ENCODE measurements around the gene SH2D1B.

SH2D1B gene

DNA sequence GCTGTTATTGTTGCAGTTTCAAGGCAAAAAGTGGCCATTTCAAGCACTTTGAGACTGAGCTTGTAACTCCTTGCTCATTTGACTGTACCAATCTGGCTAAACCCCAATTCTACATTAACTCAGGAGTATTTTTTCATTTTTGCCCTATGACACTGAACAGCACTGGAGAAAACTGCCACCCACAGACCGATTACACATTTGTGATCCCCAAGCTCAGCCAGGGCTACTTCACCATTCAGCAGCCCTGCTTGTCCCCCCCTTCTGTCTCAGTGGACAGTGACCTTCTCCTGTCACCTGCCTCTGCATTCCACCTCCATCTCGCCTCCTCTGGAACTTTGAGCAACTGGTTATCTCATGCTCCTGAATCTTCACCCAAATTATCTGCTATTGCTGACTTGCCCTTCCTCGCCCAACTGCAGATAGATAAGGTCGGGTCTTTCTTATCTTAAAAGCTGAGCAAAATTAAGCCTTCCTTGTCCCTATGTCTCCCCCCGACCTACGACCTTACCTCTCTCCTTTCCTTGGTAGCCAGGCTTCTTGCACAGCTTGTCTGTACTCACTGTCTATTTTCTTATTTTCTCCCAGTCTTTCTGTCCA, 60.6 kb downstream of the SH2D1B start:
- Histone ChIP-seq H3K4me3 (ENCODE audit: low read length) (no peak overlapping the region), H3K9me3 (ENCODE audit: control insufficient read depth, low read length) (no peaks in the 10 kb centered on the region), H3K27me3 (ENCODE audit: control insufficient read depth, insufficient read depth, low read length) (no peaks in the 10 kb centered on the region), H3K9ac (ENCODE audit: low read length) (no peak overlapping the region), H3K4me1 (ENCODE audit: control insufficient read depth, insufficient read depth, low read length) (peaks cover 18% of the 10 kb centered on the region), H3K36me3 (ENCODE audit: control insufficient read depth, insufficient read depth, low read length) (no peaks in the 10 kb centered on the region)

DNA sequence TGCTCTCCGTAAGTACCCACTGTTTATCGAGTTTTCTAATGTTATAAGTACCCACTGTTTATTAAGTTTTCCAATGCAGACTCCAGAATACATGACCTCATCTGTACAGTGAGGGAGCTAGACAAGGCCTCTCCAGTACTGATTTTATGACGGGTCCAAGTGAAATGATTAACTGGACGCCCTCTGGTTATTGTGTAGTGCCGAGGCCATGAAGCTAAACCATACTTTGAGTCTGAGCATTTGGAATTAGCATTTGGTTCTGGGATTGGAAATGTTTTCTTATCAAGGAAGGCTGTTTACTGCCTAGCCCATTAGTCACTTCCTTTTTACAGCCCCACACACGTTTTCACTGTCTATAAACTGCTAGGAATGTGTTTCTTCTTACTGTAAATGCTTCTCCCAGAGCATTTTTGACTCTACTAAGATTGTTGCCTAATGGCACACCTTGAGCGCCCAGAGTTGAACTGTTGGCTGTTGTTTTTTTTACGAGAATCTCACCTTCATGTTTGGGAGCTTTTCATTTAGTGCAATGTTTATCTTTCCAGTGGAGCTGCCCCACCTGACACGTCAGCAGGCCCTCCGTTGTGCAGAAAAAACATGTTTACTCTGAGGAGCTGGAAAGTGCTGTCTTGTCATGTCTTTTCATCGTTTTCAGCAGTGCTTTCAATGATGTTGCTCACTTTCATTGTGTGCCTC, 62.2 kb downstream of the SH2D1B start:
- peaks cover 18% of the 10 kb centered on the region for H3K4me1 ChIP-seq (ENCODE audit: control insufficient read depth, insufficient read depth, low read length)
- no peaks in the 10 kb centered on the region for H3K27me3 ChIP-seq (ENCODE audit: control insufficient read depth, insufficient read depth, low read length)
- H3K36me3 ChIP-seq (ENCODE audit: control insufficient read depth, insufficient read depth, low read length) = no peaks in the 10 kb centered on the region
- no peaks in the 10 kb centered on the region for H3K9me3 ChIP-seq (ENCODE audit: control insufficient read depth, low read length)
- no peak overlapping the region for H3K9ac ChIP-seq (ENCODE audit: low read length)
- H3K4me3 ChIP-seq (ENCODE audit: low read length) = no peak overlapping the region

DNA sequence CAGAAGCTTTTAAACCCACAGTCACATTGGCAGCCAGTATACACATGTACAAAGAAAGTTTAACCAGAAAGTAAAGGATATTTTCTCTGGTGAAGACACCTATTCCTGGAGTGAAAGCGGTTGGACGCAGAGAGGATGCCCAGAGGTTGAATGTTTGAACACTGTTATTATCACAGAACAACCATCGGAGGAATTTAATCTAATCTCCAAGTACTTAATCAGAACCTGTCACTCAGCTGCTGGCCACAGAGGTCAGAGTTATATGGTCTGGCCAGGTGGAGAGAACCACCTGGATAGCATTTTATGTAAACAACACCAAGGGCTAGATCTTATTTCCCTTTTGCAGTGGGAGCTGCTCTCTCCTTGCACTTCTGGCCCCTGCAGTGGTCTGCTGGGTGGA, 64.7 kb downstream of the SH2D1B start:
- Histone ChIP-seq H3K4me3 (ENCODE audit: low read length) (no peak overlapping the region), H3K9ac (ENCODE audit: low read length) (no peak overlapping the region), H3K36me3 (ENCODE audit: control insufficient read depth, insufficient read depth, low read length) (no peaks in the 10 kb centered on the region), H3K9me3 (ENCODE audit: control insufficient read depth, low read length) (no peaks in the 10 kb centered on the region), H3K4me1 (ENCODE audit: control insufficient read depth, insufficient read depth, low read length) (peaks cover 18% of the 10 kb centered on the region), H3K27me3 (ENCODE audit: control insufficient read depth, insufficient read depth, low read length) (no peaks in the 10 kb centered on the region)

All from mucosa of stomach (tissue), 1 donor.